Stimulated activated CD4-positive, alpha-beta T cell treated with anti-CD3 and anti-CD28 coated beads, Interleukin-2, amount 100 ng/mL, for 48 hours (primary cell): ENCODE results near the gene MRPL49.
"Not testable (repeated sequence)": the region's sequence is repeated elsewhere in the genome, so short reads cannot be mapped to it uniquely, and the experiment has no call there.

ENCODE experiments used
- DNase-seq, 2 donors: peaks; one replicate each; pipeline ENCODE4 v3.0.0-alpha.2; 2020

The MRPL49 gene

GRCh38 chr11:65134952-65135632 is 13.0 kb downstream of the MRPL49 start:
- peak; percentile 66 to 72 for DNase-seq

- no peak for DNase-seq
These were observed 13.6 kb downstream of the MRPL49 start for GRCh38 chr11:65135633-65136145.

GRCh38 chr11:65136515-65137096 is 14.5 kb downstream of the MRPL49 start:
- DNase-seq, result no peak

- DNase-seq, result no peak
These were observed 19.9 kb downstream of the MRPL49 start for GRCh38 chr11:65141896-65142494.

GRCh38 chr11:65147352-65148075 is 25.4 kb downstream of the MRPL49 start:
- no peak for DNase-seq

- DNase-seq, result no peak
These were observed 26.5 kb downstream of the MRPL49 start for GRCh38 chr11:65148657-65149056.

GRCh38 chr11:65150131-65150508 is 28.0 kb downstream of the MRPL49 start:
- not testable (repeated sequence) for DNase-seq

- DNase-seq, result peak; percentile 21 to 25
These were observed 28.6 kb downstream of the MRPL49 start for GRCh38 chr11:65150509-65151299.

GRCh38 chr11:65151331-65151899 is 29.3 kb downstream of the MRPL49 start:
- no peak for DNase-seq

- DNase-seq, result no peak
These were observed 30.0 kb downstream of the MRPL49 start for GRCh38 chr11:65152122-65152521.

- no peak for DNase-seq
These were observed 34.1 kb downstream of the MRPL49 start for GRCh38 chr11:65156256-65156655.

GRCh38 chr11:65156926-65157325 is 34.8 kb downstream of the MRPL49 start:
- no peak for DNase-seq

- DNase-seq, result no peak
These were observed 35.2 kb downstream of the MRPL49 start for GRCh38 chr11:65157336-65157735.

GRCh38 chr11:65159012-65159411 is 36.9 kb downstream of the MRPL49 start:
- DNase-seq, result no peak

- DNase-seq, result no peak
These were observed 38.5 kb downstream of the MRPL49 start for GRCh38 chr11:65160643-65161042.

- DNase-seq, result no peak
These were observed 41.6 kb downstream of the MRPL49 start for GRCh38 chr11:65163684-65164083.

- no peak for DNase-seq
These were observed 43.5 kb downstream of the MRPL49 start for GRCh38 chr11:65165410-65166317.

- DNase-seq, result no peak
These were observed 44.8 kb downstream of the MRPL49 start for GRCh38 chr11:65166893-65167292.

- DNase-seq, result no peak
These were observed 45.5 kb downstream of the MRPL49 start for GRCh38 chr11:65167656-65168055.

- DNase-seq, result no peak
These were observed 47.1 kb downstream of the MRPL49 start for GRCh38 chr11:65169164-65169641.

- no peak for DNase-seq
These were observed 48.0 kb downstream of the MRPL49 start, which contains the start of gene SPDYC for GRCh38 chr11:65170058-65170534. Gene SPDYC (plus strand): TSS chr11:65170233. CDS start chr11:65171358, 1,125 bp downstream.
